RWPE2 (cell line): Measurements from ENCODE around the gene TCN1.
A peak's percentile ranks its signal among the peaks of the same experiment; 100 is the strongest.

Experiments
- ATAC-seq: fragments of 200-7000 bp; cut with Tn5 transposase; 3 replicates; pipeline ENCODE4 v1.9.1; 2021; ENCODE audit warnings: low read depth
- DNase-seq: peaks from one replicate; pipeline ENCODE4 v3.0.0-alpha.2; 2020; ENCODE audit warnings: low spot score
- H3K27ac ChIP-seq: fragments of 450-650 bp; 2 replicates; pipeline ENCODE4 v1.5.1; 2017; ENCODE audit warnings: mild to moderate bottlenecking; ENCODE audit not compliant: poor library complexity, severe bottlenecking
- H3K27me3 ChIP-seq: fragments of 250-450 bp; sonication (Bioruptor Pico); 2 replicates; pipeline ENCODE4 v1.5.1; 2021; ENCODE audit warnings: mild to moderate bottlenecking, moderate library complexity; ENCODE audit not compliant: insufficient read depth, poor library complexity, severe bottlenecking
- H3K36me3 ChIP-seq: fragments of 250-450 bp; sonication (Bioruptor Pico); 2 replicates; pipeline ENCODE4 v1.5.1; 2020; ENCODE audit warnings: low read depth, mild to moderate bottlenecking, moderate library complexity
- H3K4me1 ChIP-seq: fragments of 250-450 bp; sonication (Bioruptor Pico); 2 replicates; pipeline ENCODE4 v1.5.1; 2021; ENCODE audit warnings: mild to moderate bottlenecking, moderate library complexity; ENCODE audit not compliant: insufficient read depth, poor library complexity, severe bottlenecking
- H3K4me3 ChIP-seq: fragments of 250-450 bp; sonication (Bioruptor Pico); 2 replicates; pipeline ENCODE4 v1.5.1; 2021; ENCODE audit warnings: mild to moderate bottlenecking, moderate library complexity; ENCODE audit not compliant: severe bottlenecking
- H3K9me3 ChIP-seq: fragments of 250-450 bp; sonication (Bioruptor Pico); 2 replicates; pipeline ENCODE4 v1.5.1; 2021; ENCODE audit warnings: mild to moderate bottlenecking, moderate library complexity; ENCODE audit not compliant: severe bottlenecking
- TF ChIP-seq, protein P1 (sequence below): fragments of 450-650 bp; IDR thresholded peaks from one replicate; pipeline ENCODE4 v1.5.1; 2017; ENCODE audit warnings: mild to moderate bottlenecking, moderate library complexity; ENCODE audit not compliant: poor library complexity, severe bottlenecking

The TCN1 gene

DNA sequence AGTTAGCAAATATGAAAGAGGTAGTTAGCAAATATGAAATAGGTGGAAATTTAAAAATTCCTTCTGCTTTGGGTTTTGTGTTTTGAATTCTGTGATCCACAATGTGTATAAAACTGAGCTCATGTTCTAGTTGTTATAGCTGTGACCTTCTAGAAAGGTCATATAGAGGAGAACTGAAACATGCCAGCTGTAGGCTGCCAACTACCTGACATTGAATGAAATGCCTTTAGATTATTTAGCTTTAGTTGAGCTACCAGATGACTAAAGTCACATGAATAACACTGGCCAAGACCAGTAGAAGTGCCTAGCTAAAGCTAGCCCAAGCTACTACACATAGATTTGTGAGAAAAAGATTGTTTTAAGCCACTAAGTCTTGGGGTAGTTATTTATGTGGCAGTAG lies 5.8 kb upstream of the TCN1 start:
- Histone ChIP-seq H3K27me3 (no peaks in the 10 kb centered on the region), H3K4me1 (no peaks in the 10 kb centered on the region), H3K27ac (no peak overlapping the region), H3K36me3 (no peaks in the 10 kb centered on the region), H3K4me3 (no peak overlapping the region), H3K9me3 (no peaks in the 10 kb centered on the region)
- no peak for ATAC-seq
- no peak for DNase-seq
- TF ChIP-seq, protein P1, sequence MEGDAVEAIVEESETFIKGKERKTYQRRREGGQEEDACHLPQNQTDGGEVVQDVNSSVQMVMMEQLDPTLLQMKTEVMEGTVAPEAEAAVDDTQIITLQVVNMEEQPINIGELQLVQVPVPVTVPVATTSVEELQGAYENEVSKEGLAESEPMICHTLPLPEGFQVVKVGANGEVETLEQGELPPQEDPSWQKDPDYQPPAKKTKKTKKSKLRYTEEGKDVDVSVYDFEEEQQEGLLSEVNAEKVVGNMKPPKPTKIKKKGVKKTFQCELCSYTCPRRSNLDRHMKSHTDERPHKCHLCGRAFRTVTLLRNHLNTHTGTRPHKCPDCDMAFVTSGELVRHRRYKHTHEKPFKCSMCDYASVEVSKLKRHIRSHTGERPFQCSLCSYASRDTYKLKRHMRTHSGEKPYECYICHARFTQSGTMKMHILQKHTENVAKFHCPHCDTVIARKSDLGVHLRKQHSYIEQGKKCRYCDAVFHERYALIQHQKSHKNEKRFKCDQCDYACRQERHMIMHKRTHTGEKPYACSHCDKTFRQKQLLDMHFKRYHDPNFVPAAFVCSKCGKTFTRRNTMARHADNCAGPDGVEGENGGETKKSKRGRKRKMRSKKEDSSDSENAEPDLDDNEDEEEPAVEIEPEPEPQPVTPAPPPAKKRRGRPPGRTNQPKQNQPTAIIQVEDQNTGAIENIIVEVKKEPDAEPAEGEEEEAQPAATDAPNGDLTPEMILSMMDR = no peak

DNA sequence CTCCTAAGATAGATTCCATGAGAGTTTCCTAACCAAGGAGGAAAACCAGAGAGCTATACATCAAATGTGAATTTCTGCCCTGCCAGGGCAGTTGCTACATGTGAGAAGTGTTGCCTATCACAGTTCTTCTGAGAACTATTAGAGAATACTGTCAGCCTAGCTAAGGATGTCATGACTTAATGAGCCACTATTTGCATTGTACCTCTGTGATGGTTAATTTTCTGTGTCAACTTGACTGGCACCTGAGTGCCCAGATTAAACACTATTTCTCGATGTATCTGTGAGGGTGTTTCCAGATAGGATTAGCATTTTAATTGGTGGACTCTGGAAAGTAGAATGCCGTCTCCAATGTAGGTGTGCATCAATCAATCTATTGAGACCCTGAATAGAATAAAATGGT lies 1.7 kb upstream of the TCN1 start:
- no peaks in the 10 kb centered on the region for H3K9me3 ChIP-seq
- H3K27me3 ChIP-seq = no peaks in the 10 kb centered on the region
- DNase-seq (no peak), ATAC-seq (no peak)
- H3K4me1 ChIP-seq = peaks cover 10% of the 10 kb centered on the region
- H3K4me3 ChIP-seq = no peak overlapping the region
- no peaks in the 10 kb centered on the region for H3K36me3 ChIP-seq
- H3K27ac ChIP-seq = no peak overlapping the region
- TF ChIP-seq, protein P1 = no peak

- Histone ChIP-seq H3K36me3 (no peaks in the 10 kb centered on the region), H3K27ac (no peak overlapping the region)
- no peak for ATAC-seq
These were observed 549 bp upstream of the TCN1 start for GRCh38 chr11:59866836-59867235.

DNA sequence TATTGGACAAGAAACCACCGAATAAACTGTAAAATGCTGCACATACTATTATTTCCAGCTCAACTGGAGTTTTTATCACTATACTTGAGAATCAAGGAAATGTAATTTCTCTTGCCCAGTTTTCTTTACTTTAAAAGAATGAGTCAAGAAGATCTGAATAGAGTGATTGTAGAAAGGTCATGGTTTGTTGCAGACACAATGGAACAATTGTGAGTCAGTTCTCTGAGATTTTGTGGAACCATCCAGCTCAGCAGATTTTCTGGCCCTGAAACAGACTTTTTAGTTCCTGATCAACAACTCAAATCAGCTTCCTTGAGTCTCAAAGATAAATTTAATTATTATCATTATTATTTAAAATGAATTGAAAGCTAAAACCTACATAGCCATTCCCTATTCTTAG lies 1.3 kb downstream of the TCN1 start:
- peak; percentile 67; the same call in 2 of the 3 replicates for ATAC-seq
- TF ChIP-seq, protein P1 = no peak
- H3K27ac ChIP-seq = no peak overlapping the region

More at GRCh38 chr11:59866836-59867235, 549 bp upstream of the TCN1 start:
- no peak overlapping the region for H3K4me3 ChIP-seq
- no peak for DNase-seq
- TF ChIP-seq, protein P1 = no peak
- no peaks in the 10 kb centered on the region for H3K27me3 ChIP-seq
- H3K9me3 ChIP-seq = no peaks in the 10 kb centered on the region
- H3K4me1 ChIP-seq = peaks cover 10% of the 10 kb centered on the region

DNA sequence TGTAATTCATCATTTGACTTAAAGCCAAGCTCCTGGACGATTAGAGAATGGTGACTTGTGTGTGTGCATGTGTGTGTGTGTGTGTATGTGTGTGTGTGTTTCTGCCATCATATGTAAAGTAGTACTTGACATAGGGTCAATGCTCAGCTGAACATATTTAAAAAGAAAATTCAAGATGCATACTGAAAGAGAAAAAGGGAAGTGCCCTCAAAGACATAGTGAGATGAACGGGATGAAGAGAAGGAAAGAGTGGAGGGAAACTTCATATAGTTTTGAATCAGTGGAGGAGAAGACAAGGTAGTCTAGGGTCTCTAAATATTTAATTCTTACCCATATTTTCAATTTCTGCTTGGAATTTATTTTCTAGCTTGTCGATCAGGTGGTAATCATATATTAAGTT lies 4.0 kb downstream of the TCN1 start:
- Histone ChIP-seq H3K36me3 (no peaks in the 10 kb centered on the region), H3K4me1 (peaks cover 22% of the 10 kb centered on the region), H3K4me3 (no peak overlapping the region), H3K27ac (no peak overlapping the region), H3K9me3 (no peaks in the 10 kb centered on the region), H3K27me3 (no peaks in the 10 kb centered on the region)
- ATAC-seq = no peak
- no peak for DNase-seq
- TF ChIP-seq, protein P1 = no peak

More for the DNA sequence above, 1.3 kb downstream of the TCN1 start:
- H3K4me3 ChIP-seq = no peak overlapping the region
- H3K36me3 ChIP-seq = no peaks in the 10 kb centered on the region
- no peak for DNase-seq
- peaks cover 10% of the 10 kb centered on the region for H3K4me1 ChIP-seq
- no peaks in the 10 kb centered on the region for H3K27me3 ChIP-seq
- no peaks in the 10 kb centered on the region for H3K9me3 ChIP-seq
